CD14-positive monocyte (primary cell): ENCODE results near the gene TULP1. TPM values are rescaled to one million over a fixed set of nuclear protein-coding genes. Genes with fewer than 3 reads are reported as not detected.

Source experiments
- DNase-seq, 3 donors: peaks; one replicate each; pipeline ENCODE4 v3.0.0-alpha.2; 2011 to 2022
- H2AFZ ChIP-seq: 2 replicates; pipeline ENCODE4 v1.6.0; 2012; ENCODE audit warnings: mild to moderate bottlenecking, low read depth, low read length, inconsistent platforms; ENCODE audit not compliant: insufficient read depth, poor library complexity, severe bottlenecking
- H3K27ac ChIP-seq, 2 donors: 1 replicate in 1 of 2; 2 replicates in 1 of 2; pipeline ENCODE4 v1.5.1; 2012 to 2013; ENCODE audit warnings: low read length in 2 of 2, control low read depth in 1 of 2, inconsistent platforms in 1 of 2, low read depth in 1 of 2, mild to moderate bottlenecking in 1 of 2
- H3K27me3 ChIP-seq, 2 donors: one replicate each; pipeline versions ENCODE4 v1.6.0 to v1.6.1; 2011 to 2013; ENCODE audit warnings: low read length in 2 of 2; ENCODE audit not compliant: control insufficient read depth in 2 of 2, insufficient read depth in 2 of 2
- H3K36me3 ChIP-seq, 2 donors: replicated peaks in 1 of 2; 1 replicate in 1 of 2; 2 replicates in 1 of 2; pipeline versions ENCODE4 v1.5.1 to v1.6.1; 2012 to 2013; ENCODE audit warnings: low read length in 2 of 2, control low read depth in 1 of 2, inconsistent platforms in 1 of 2, mild to moderate bottlenecking in 1 of 2; ENCODE audit not compliant: insufficient read depth in 2 of 2, control insufficient read depth in 1 of 2
- H3K4me1 ChIP-seq, 2 donors: 1 replicate in 1 of 2; 2 replicates in 1 of 2; pipeline versions ENCODE4 v1.5.1 to v1.6.1; 2012 to 2013; ENCODE audit warnings: low read length in 2 of 2, control low read depth in 1 of 2, inconsistent platforms in 1 of 2, mild to moderate bottlenecking in 1 of 2, moderate library complexity in 1 of 2; ENCODE audit not compliant: insufficient read depth in 2 of 2, control insufficient read depth in 1 of 2
- H3K4me2 ChIP-seq: replicated peaks from 2 replicates; pipeline ENCODE3; 2012; ENCODE audit warnings: low read length, moderate library complexity, mild to moderate bottlenecking; ENCODE audit not compliant: poor library complexity, severe bottlenecking; ENCODE audit errors: extremely low read depth
- H3K4me3 ChIP-seq, 3 experiments: fragments of 200-600 bp in 1 of 3; sonication (generic) in 1 of 3; replicated peaks in 1 of 3; 1 replicate in 2 of 3; 2 replicates in 1 of 3; pipeline ENCODE4 v1.5.1; 2011 to 2013; ENCODE audit warnings: low read length in 3 of 3, mild to moderate bottlenecking in 3 of 3, control low read depth in 2 of 3, low read depth in 2 of 3, inconsistent platforms in 1 of 3, moderate library complexity in 1 of 3
- H3K79me2 ChIP-seq: 2 replicates; pipeline ENCODE4 v1.6.0; 2012; ENCODE audit warnings: mild to moderate bottlenecking, control low read depth, inconsistent platforms, low read length, moderate library complexity; ENCODE audit not compliant: insufficient read depth
- H3K9ac ChIP-seq: 2 replicates; pipeline ENCODE4 v1.6.0; 2017; ENCODE audit warnings: low read length, mild to moderate bottlenecking; ENCODE audit not compliant: insufficient read depth, poor library complexity, severe bottlenecking
- H3K9me3 ChIP-seq, 2 donors: replicated peaks in 1 of 2; 1 replicate in 1 of 2; 2 replicates in 1 of 2; pipeline versions ENCODE4 v1.5.1 to v1.6.1; 2012 to 2013; ENCODE audit warnings: low read length in 2 of 2, control low read depth in 1 of 2; ENCODE audit not compliant: control insufficient read depth in 1 of 2, insufficient read depth in 1 of 2
- H4K20me1 ChIP-seq: 2 replicates; pipeline ENCODE4 v1.6.0; 2012; ENCODE audit warnings: mild to moderate bottlenecking, low read length, control low read depth, moderate library complexity; ENCODE audit not compliant: insufficient read depth
- H3K27ac Mint-ChIP-seq, 7 donors: one replicate each; pipeline ENCODE4 v1.8.0; 2020; ENCODE audit warnings: mild to moderate bottlenecking in 7 of 7, mixed read lengths in 7 of 7, moderate library complexity in 6 of 7, inconsistent platforms in 2 of 7
- H3K27me3 Mint-ChIP-seq, 3 donors: one replicate each; pipeline ENCODE4 v1.8.0; 2021 to 2022; ENCODE audit warnings: low read depth in 3 of 3, mild to moderate bottlenecking in 3 of 3, mixed read lengths in 3 of 3, moderate library complexity in 3 of 3, inconsistent platforms in 1 of 3
- H3K36me3 Mint-ChIP-seq, 2 donors: one replicate each; pipeline ENCODE4 v1.8.0; 2020; ENCODE audit warnings: mixed read lengths in 2 of 2, inconsistent platforms in 1 of 2, mild to moderate bottlenecking in 1 of 2
- H3K4me1 Mint-ChIP-seq: one replicate; pipeline ENCODE4 v1.8.0; 2020; ENCODE audit warnings: mild to moderate bottlenecking, mixed read lengths
- H3K4me3 Mint-ChIP-seq, 2 donors: one replicate each; pipeline ENCODE4 v1.8.0; 2020; ENCODE audit warnings: mild to moderate bottlenecking in 2 of 2, mixed read lengths in 2 of 2, moderate library complexity in 1 of 2
- H3K9me3 Mint-ChIP-seq, 7 donors: one replicate each; pipeline ENCODE4 v1.8.0; 2020 to 2022; ENCODE audit warnings: mixed read lengths in 7 of 7, mild to moderate bottlenecking in 6 of 7, moderate library complexity in 6 of 7, inconsistent platforms in 2 of 7
- CTCF ChIP-seq: fragments of 200-600 bp; IDR thresholded peaks from one replicate; pipeline ENCODE4 v1.8.0; 2022; ENCODE audit warnings: antibody characterized with exemption, mild to moderate bottlenecking
- WGBS: methylation state at CpG from one replicate; pipeline ENCODE4 v1.1.5; 2013; ENCODE audit warnings: missing lambda C conversion rate; ENCODE audit not compliant: insufficient coverage; 5-methylcytosine and 5-hydroxymethylcytosine counted together
- intact Hi-C, 2 donors: fragments of 100-400 bp; cut with micrococcal nuclease; formaldehyde crosslinking; loops; one replicate each; pipeline versions ENCODE4 v1.15.0 to v1.15.1; 2023
- polyA plus RNA-seq, 3 donors: library from polyadenylated mRNA; depleted of rRNA in 1 of 3; unstranded in 2 of 3; stranded (reverse) in 1 of 3; fragments of 300-500 nt in 2 of 3; fragments of >200 nt in 1 of 3; fragmentation: Illumina TruSeq in 2 of 3; gene quantifications; 1 replicate in 2 of 3; 2 replicates in 1 of 3; pipeline ENCODE4 v1.2.3, GENCODE V29; 2012 to 2021

TULP1 gene
- polyA plus RNA-seq, 3 donors: not detected

- H3K36me3 ChIP-seq: no peaks in the 10 kb centered on the region
- peaks cover 37% of the 10 kb centered on the region for H3K4me1 Mint-ChIP-seq
- peaks cover 0 to 9% of the 10 kb centered on the region in 2 donors for H3K9me3 ChIP-seq
- H3K27me3 Mint-ChIP-seq: peaks cover 56 to 73% (median 60%) of the 10 kb centered on the region in 3 donors
- H3K4me2 ChIP-seq: no peak overlapping the region
- H4K20me1 ChIP-seq: peaks cover 10% of the 10 kb centered on the region
- no peak overlapping the region for H3K27ac Mint-ChIP-seq
- peaks cover 14 to 66% of the 10 kb centered on the region in 2 donors for H3K27me3 ChIP-seq
- H3K27ac ChIP-seq: no peak overlapping the region
- peak overlapping the region in 1 of 2 donors; percentile 67 for H3K4me3 Mint-ChIP-seq
- TF ChIP-seq CTCF: no peak
- 47% methylated on average over 2 of the region's 5 CpGs for WGBS
- no peak overlapping the region for H2AFZ ChIP-seq
- H3K4me3 ChIP-seq: no peak overlapping the region
- intact Hi-C loops: no loop called here
- peaks cover 0 to 11% (median 2%) of the 10 kb centered on the region in 7 donors for H3K9me3 Mint-ChIP-seq
- peaks cover 36 to 40% of the 10 kb centered on the region in 2 donors for H3K4me1 ChIP-seq
- DNase-seq: no peak
- no peaks in the 10 kb centered on the region for H3K79me2 ChIP-seq
- no peaks in the 10 kb centered on the region for H3K36me3 Mint-ChIP-seq
- H3K9ac ChIP-seq: no peak overlapping the region
Measured at GRCh38 chr6:35491558-35492257, 21.0 kb downstream of the TULP1 start.

- Histone ChIP-seq H3K4me3 (no peak overlapping the region), H2AFZ (no peak overlapping the region), H3K27ac (no peak overlapping the region), H3K27me3 (peaks cover 13 to 64% of the 10 kb centered on the region in 2 donors), H3K79me2 (no peaks in the 10 kb centered on the region), H3K9ac (no peak overlapping the region), H3K4me1 (peaks cover 36 to 40% of the 10 kb centered on the region in 2 donors), H3K4me2 (no peak overlapping the region), H3K9me3 (peaks cover 0 to 7% of the 10 kb centered on the region in 2 donors), H3K36me3 (no peaks in the 10 kb centered on the region), H4K20me1 (peaks cover 10% of the 10 kb centered on the region)
- Mint-ChIP-seq H3K27me3 (peaks cover 55 to 67% (median 58%) of the 10 kb centered on the region in 3 donors), H3K9me3 (peaks cover 0 to 9% (median 2%) of the 10 kb centered on the region in 7 donors), H3K27ac (no peak overlapping the region), H3K36me3 (no peaks in the 10 kb centered on the region), H3K4me3 (peak overlapping the region in 1 of 2 donors; percentile 56), H3K4me1 (peaks cover 37% of the 10 kb centered on the region)
- intact Hi-C loops: no loop called here
- DNase-seq: no peak
- 94% methylated on average over 7 of the region's 8 CpGs for WGBS
- no peak for TF ChIP-seq CTCF
Measured at GRCh38 chr6:35490821-35491557, 21.7 kb downstream of the TULP1 start.
